ENCODE results near the gene LPAR6. TPM values are rescaled to one million over a fixed set of nuclear protein-coding genes. Genes with fewer than 3 reads are reported as not detected.

Gene LPAR6
- total RNA-seq, 1 donor from 2014 or later: 4.9 TPM

DNA sequence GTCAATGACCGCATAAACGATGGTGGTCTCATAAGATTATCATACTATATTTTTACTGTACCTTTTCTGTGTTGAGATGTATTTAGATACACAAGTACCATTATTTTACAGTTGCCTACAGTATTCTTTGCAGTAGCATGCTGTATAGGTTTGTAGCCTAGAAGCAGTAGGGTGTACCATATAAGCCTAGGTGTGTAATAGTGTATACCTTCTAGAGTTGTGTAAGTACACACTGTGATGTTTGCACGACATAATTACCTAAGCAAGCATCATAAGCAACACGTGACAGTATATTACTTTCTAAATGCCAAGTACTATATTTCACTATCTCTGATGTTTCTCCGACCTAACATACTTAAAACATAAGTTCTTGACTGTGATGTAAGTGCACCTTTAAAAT lies 2.7 kb downstream of the LPAR6 start:
- Mint-ChIP-seq H3K27ac (no peak overlapping the region), H3K9me3 (no peaks in the 10 kb centered on the region), H3K27me3 (ENCODE audit: insufficient read depth) (no peaks in the 10 kb centered on the region), H3K4me1 (ENCODE audit: low read depth) (peaks cover 65% of the 10 kb centered on the region), H3K4me3 (peak overlapping the region; percentile 82), H3K36me3 (ENCODE audit: low read depth) (peaks cover 8% of the 10 kb centered on the region)
- no peak for DNase-seq (ENCODE audit: low spot score)
- intact Hi-C loops (cut with micrococcal nuclease): no loop called here

DNA sequence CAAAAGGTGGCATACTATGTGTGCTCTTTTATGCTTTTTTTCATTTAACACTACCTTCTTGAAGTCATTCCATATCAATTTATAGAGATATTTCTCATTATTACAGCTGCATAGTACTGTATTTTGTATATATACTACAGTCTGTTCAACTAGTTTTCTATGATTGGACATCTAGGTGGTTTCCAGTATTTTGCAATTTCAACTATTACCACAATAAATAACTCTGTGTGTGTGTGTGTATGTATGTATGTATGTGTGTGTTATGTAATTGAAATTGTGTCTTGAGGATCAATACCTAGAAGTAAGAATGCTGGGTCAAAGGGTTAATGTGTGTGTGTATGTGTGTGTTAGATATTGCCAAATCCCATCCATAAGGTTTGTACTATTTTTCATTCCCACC lies 7.0 kb downstream of the LPAR6 start:
- H3K9me3 Mint-ChIP-seq: no peaks in the 10 kb centered on the region
- H3K4me3 Mint-ChIP-seq: no peak overlapping the region
- H3K4me1 Mint-ChIP-seq (ENCODE audit: low read depth): peaks cover 85% of the 10 kb centered on the region
- no peak for DNase-seq (ENCODE audit: low spot score)
- H3K27me3 Mint-ChIP-seq (ENCODE audit: insufficient read depth): no peaks in the 10 kb centered on the region
- peaks cover 15% of the 10 kb centered on the region for H3K36me3 Mint-ChIP-seq (ENCODE audit: low read depth)
- intact Hi-C loops (cut with micrococcal nuclease): no loop called here
- H3K27ac Mint-ChIP-seq: no peak overlapping the region

DNA sequence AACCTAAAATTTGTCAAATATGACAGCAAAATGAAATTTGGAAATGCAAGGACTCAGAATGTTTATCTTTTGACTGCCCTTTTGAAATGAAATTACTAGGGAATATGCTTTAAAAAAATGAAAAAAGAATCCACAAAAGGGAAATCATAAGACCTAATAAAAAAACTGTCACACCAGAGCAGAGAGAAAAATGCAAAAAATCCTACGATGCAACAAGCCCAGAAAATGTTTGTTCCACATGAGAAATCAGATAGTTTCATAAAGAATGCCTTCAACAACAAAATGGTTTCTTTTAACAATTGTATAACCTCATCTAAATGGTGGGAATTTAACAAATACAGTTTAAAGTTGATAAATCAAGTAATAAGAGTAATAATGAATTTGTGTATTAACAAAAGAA lies 8.0 kb downstream of the LPAR6 start:
- H3K9me3 Mint-ChIP-seq: no peaks in the 10 kb centered on the region
- no peak overlapping the region for H3K27ac Mint-ChIP-seq
- DNase-seq (ENCODE audit: low spot score): no peak
- H3K27me3 Mint-ChIP-seq (ENCODE audit: insufficient read depth): no peaks in the 10 kb centered on the region
- peaks cover 16% of the 10 kb centered on the region for H3K36me3 Mint-ChIP-seq (ENCODE audit: low read depth)
- intact Hi-C loops (cut with micrococcal nuclease): loop anchor here (5.0 kb wide), 6 partner anchors 73 to 572 kb away; partner anchors contain the start of genes FNDC3A and NUDT15
- H3K4me1 Mint-ChIP-seq (ENCODE audit: low read depth): peaks cover 86% of the 10 kb centered on the region
- no peak overlapping the region for H3K4me3 Mint-ChIP-seq

DNA sequence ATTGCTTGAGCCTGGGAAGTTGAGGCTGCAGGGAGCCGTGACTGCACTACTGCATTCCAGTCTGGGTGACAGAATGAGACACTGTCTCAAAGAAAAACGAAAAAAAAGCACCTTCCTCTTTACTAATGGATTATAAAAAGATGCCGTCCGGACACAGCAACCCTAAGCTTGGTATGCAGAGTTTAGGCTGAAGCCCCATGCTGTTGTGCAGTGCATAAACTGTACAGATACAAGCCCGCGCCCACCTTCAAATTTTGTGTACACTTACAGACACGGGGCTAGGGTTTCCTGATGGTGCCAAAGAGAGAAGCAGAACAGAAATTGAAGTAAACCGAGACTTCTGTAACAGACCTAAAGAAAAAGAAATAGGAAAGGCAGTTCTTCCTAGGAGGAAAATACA lies 9.0 kb downstream of the LPAR6 start:
- peaks cover 16% of the 10 kb centered on the region for H3K36me3 Mint-ChIP-seq (ENCODE audit: low read depth)
- H3K9me3 Mint-ChIP-seq: no peaks in the 10 kb centered on the region
- intact Hi-C loops (cut with micrococcal nuclease): loop anchor here (1.0 to 5.0 kb wide), 15 partner anchors 39 to 573 kb away; partner anchors contain the start of genes FNDC3A, NUDT15 and RCBTB2
- peak overlapping the region; percentile 9 for H3K4me3 Mint-ChIP-seq
- H3K4me1 Mint-ChIP-seq (ENCODE audit: low read depth): peaks cover 83% of the 10 kb centered on the region
- H3K27me3 Mint-ChIP-seq (ENCODE audit: insufficient read depth): no peaks in the 10 kb centered on the region
- peak overlapping the region; percentile 36 for H3K27ac Mint-ChIP-seq
- DNase-seq (ENCODE audit: low spot score): no peak

DNA sequence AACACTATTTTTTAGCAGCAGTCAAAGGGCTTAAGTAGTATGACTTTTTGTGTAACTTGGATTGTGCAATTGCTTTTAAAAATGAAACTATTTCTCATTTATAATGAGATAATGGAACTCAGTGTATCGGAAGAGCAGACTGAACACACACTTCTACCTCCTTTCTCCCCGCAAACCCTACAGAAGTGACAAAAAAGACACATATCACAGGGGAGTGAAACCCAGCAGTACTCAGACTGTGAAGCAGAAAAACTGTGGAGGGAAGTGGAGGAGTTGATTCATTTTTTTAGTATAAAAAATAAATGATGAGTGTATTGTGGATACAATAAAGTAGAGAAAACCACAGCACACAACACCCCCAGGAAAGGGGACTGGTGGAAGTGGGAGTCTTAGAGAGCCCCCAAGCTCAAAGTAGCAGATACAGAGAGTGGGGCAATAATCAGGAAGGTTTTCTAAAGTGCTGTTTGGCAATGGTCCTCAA lies 9.7 kb downstream of the LPAR6 start:
- Mint-ChIP-seq H3K27ac (peak overlapping the region; percentile 82), H3K4me1 (ENCODE audit: low read depth) (peaks cover 76% of the 10 kb centered on the region), H3K36me3 (ENCODE audit: low read depth) (peaks cover 15% of the 10 kb centered on the region), H3K4me3 (peak overlapping the region; percentile 64), H3K9me3 (no peaks in the 10 kb centered on the region), H3K27me3 (ENCODE audit: insufficient read depth) (no peaks in the 10 kb centered on the region)
- DNase-seq (ENCODE audit: low spot score): peak; percentile 24
- intact Hi-C loops (cut with micrococcal nuclease): loop anchor here (1.0 to 5.0 kb wide), 15 partner anchors 40 to 574 kb away; partner anchors contain the start of genes FNDC3A, NUDT15 and RCBTB2

DNA sequence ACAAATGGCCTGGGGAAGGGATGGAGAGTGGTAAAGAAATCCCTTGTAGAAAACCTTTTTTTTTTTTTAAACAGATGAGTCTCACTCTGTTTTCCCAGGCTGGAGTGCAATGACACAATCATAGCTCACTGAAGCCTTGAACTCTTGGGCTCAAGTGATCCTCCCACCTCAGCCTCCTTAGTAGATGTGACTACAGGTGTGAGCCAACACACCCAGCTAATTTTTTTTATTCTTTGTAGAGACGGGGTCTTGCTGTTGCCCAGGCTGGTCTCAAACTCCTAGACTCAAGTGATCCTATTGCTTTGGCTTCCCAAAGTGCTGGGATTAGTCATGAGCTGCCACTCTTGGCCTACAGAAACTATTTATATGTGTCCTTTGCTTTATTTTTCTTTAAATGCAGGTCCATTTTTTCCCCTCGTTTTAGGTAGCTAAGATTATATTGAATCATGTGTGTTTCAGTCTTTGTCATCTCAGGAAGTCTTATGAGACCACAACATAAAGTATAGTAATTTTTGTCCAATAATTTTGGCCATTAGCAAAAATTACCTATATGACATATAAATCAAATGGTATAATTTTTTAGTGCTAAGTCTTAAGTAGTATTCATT lies 10.5 kb downstream of the LPAR6 start:
- Mint-ChIP-seq H3K4me1 (ENCODE audit: low read depth) (peaks cover 74% of the 10 kb centered on the region), H3K27me3 (ENCODE audit: insufficient read depth) (no peaks in the 10 kb centered on the region), H3K9me3 (no peaks in the 10 kb centered on the region), H3K27ac (peak overlapping the region; percentile 59), H3K4me3 (no peak overlapping the region), H3K36me3 (ENCODE audit: low read depth) (peaks cover 16% of the 10 kb centered on the region)
- intact Hi-C loops (cut with micrococcal nuclease): loop anchor here (1.0 to 5.0 kb wide), 13 partner anchors 70 to 575 kb away; partner anchors contain the start of genes FNDC3A, NUDT15 and RCBTB2
- DNase-seq (ENCODE audit: low spot score): no peak

DNA sequence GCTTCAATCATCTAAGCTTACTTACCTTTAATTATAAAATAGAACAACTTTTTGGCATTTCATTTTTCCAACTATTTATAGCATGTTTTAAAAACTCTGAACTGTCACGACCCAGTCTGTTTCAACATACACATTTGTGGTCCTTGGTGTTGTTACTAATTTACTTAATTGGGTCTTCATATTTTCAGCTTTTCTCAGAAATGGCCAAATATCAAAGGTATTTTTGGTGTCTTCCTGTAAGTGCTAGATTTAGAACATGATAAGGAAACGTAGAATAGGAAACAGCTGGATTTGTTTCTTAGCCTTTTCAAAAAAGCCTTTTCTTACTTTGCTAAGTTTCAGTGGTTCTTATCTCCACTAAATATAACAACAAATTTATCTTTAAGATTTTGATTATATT lies 11.4 kb downstream of the LPAR6 start:
- Mint-ChIP-seq H3K27me3 (ENCODE audit: insufficient read depth) (no peaks in the 10 kb centered on the region), H3K36me3 (ENCODE audit: low read depth) (peaks cover 16% of the 10 kb centered on the region), H3K4me3 (no peak overlapping the region), H3K9me3 (peaks cover 5% of the 10 kb centered on the region), H3K4me1 (ENCODE audit: low read depth) (peaks cover 67% of the 10 kb centered on the region), H3K27ac (no peak overlapping the region)
- intact Hi-C loops (cut with micrococcal nuclease): loop anchor here (2.0 to 5.0 kb wide), 7 partner anchors 13 to 576 kb away; partner anchors contain the start of genes FNDC3A and NUDT15
- DNase-seq (ENCODE audit: low spot score): no peak

DNA sequence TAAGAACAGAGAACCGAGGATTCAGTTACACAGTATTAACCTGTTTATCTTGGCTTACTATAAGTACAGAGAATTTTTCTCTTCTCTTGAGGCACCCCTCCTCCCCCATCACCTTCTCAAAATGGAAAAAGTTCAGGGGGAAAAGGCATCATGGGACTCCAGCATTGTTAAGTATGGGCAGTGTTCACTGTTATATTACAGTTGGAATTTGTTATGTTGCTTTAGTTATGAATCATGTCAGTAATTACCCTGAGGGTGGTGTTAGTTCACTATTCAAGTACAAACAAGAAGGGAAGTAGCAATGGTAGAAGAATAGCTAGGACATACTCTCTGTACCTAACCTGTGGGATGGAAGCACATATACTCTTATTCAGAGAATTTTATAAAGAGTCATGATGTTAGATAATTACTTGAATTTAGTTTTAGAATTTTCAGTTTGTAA lies 12.0 kb downstream of the LPAR6 start:
- Mint-ChIP-seq H3K9me3 (peaks cover 11% of the 10 kb centered on the region), H3K4me3 (peak overlapping the region; percentile 24), H3K4me1 (ENCODE audit: low read depth) (peaks cover 61% of the 10 kb centered on the region), H3K27me3 (ENCODE audit: insufficient read depth) (no peaks in the 10 kb centered on the region), H3K36me3 (ENCODE audit: low read depth) (peaks cover 17% of the 10 kb centered on the region), H3K27ac (peak overlapping the region; percentile 37)
- intact Hi-C loops (cut with micrococcal nuclease): loop anchor here (2.0 to 5.0 kb wide), 7 partner anchors 14 to 576 kb away; partner anchors contain the start of genes FNDC3A and NUDT15
- DNase-seq (ENCODE audit: low spot score): no peak

DNA sequence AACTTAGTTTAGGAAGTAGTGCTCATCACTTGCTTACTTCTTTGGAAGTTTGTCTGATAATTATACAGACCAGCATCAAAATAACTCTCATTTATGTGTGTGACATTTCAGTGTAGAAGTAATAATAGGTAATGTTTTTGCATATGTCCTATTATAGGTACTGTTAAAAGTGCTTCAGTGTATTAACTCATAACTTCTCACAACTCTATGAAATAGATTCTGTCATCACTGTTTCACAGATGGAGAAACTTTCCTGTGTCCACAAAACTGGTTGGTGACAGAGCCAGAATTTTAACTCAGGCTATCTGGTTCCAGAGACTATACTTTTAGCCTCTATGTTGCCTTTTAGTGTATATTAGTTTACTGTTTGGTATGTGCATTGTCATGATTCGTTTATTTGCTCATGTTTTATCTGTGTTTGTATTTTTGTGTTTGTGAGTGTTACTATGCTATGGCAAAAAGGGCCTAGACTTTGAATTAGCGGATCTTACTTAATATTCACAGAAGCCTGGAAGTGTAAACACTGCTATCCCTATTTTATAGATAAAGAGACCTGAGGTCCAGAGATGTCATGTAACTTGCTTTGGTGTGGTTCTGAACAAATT lies 12.7 kb downstream of the LPAR6 start:
- peaks cover 54% of the 10 kb centered on the region for H3K4me1 Mint-ChIP-seq (ENCODE audit: low read depth)
- no peak overlapping the region for H3K27ac Mint-ChIP-seq
- DNase-seq (ENCODE audit: low spot score): no peak
- no peak overlapping the region for H3K4me3 Mint-ChIP-seq
- no peaks in the 10 kb centered on the region for H3K27me3 Mint-ChIP-seq (ENCODE audit: insufficient read depth)
- peaks cover 18% of the 10 kb centered on the region for H3K9me3 Mint-ChIP-seq
- H3K36me3 Mint-ChIP-seq (ENCODE audit: low read depth): peaks cover 22% of the 10 kb centered on the region
- intact Hi-C loops (cut with micrococcal nuclease): loop anchor here (2.0 to 5.0 kb wide), 7 partner anchors 15 to 577 kb away; partner anchors contain the start of genes FNDC3A and NUDT15

DNA sequence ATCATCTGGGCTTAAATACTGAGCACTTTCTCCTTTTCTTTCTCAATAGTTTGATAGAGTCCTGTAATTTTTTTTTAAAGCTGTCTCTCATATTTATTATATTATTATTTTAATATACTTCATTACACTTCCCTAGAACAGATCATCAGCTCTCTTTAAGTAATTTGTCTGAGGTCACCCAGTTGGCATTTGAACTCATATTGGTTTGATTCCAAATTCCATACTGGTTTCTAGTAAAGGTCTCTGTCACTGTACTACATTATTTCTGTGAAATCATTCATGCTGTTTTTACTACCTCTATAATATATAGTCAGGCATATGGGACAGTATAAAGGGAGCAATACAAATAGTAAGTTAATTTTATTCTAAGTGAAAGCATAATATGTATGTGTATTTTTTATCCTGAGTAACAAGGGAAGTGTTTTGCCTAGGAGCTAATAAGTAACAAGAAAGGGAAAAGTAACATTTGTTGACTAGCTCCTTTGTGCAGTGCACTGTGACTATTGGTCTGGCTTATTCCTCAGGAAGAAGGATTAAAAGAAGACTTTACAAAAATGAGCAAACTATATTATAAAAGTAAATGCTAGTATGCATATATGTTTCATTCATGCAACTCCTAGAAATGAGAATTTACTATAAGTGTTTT lies 14.3 kb downstream of the LPAR6 start:
- intact Hi-C loops (cut with micrococcal nuclease): no loop called here
- no peaks in the 10 kb centered on the region for H3K27me3 Mint-ChIP-seq (ENCODE audit: insufficient read depth)
- H3K4me1 Mint-ChIP-seq (ENCODE audit: low read depth): peaks cover 38% of the 10 kb centered on the region
- peaks cover 23% of the 10 kb centered on the region for H3K36me3 Mint-ChIP-seq (ENCODE audit: low read depth)
- peaks cover 18% of the 10 kb centered on the region for H3K9me3 Mint-ChIP-seq
- H3K4me3 Mint-ChIP-seq: no peak overlapping the region
- no peak for DNase-seq (ENCODE audit: low spot score)
- H3K27ac Mint-ChIP-seq: no peak overlapping the region

DNA sequence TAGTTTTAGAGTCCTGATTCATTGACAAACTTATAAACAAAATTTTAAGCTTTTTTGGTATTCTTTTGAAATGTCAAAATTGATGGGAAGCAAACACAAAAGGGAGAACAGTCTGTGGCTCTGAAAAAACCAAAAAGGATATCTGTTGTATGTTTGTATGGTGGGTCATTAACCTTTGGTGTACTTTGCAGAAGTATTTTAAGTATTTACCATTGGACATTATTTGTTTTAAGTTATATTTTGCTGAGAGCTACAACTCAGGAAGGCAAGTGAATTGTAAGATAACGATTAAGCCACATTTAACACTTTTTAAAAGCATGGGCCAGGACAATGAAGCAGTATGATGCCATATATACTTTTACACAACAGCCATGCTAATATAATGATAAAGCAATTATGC lies 15.2 kb downstream of the LPAR6 start:
- Mint-ChIP-seq H3K27ac (no peak overlapping the region), H3K27me3 (ENCODE audit: insufficient read depth) (no peaks in the 10 kb centered on the region), H3K4me3 (no peak overlapping the region), H3K36me3 (ENCODE audit: low read depth) (peaks cover 26% of the 10 kb centered on the region), H3K4me1 (ENCODE audit: low read depth) (peaks cover 30% of the 10 kb centered on the region), H3K9me3 (peaks cover 18% of the 10 kb centered on the region)
- intact Hi-C loops (cut with micrococcal nuclease): no loop called here
- DNase-seq (ENCODE audit: low spot score): no peak

DNA sequence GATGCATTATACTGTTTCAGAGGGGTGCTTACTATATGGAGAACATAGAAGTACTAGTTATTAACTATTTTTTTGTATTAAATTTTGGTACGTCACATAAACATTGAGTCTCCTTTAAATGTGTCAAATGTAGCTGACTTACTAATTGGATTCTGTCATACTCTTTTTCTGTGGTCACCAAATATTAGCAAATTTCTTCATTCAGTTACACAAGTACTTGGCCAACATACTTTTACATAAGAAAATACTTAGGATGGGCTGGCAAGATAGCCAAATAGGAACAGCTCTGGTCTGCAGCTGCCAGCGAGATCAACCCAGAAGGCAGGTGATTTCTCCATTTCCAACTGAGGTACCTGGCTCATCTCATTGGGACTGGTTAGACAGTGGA lies 19.2 kb downstream of the LPAR6 start:
- Mint-ChIP-seq H3K27me3 (ENCODE audit: insufficient read depth) (no peaks in the 10 kb centered on the region), H3K4me1 (ENCODE audit: low read depth) (peaks cover 7% of the 10 kb centered on the region), H3K4me3 (no peak overlapping the region), H3K9me3 (peaks cover 21% of the 10 kb centered on the region), H3K36me3 (ENCODE audit: low read depth) (peaks cover 37% of the 10 kb centered on the region), H3K27ac (no peak overlapping the region)
- intact Hi-C loops (cut with micrococcal nuclease): no loop called here
- no peak for DNase-seq (ENCODE audit: low spot score)

All from activated T-helper 1 cell treated with anti-CD3 and anti-CD28 coated beads, Interleukin-12 subunit alpha, Interleukin-12 subunit beta, Interleukin-2, Interleukin-4 antibody, amounts not matched to agents 30 ng/mL and 10 ng/mL and 1 ng/mL, durations not matched to agents 14 hours and 24 hours and 36 hours (primary cell).